ENCODE data around the gene LYPD5.

- TF ChIP-seq CTCF (IDR thresholded peaks at IDR 0.05) (no peak), POLR2A (IDR thresholded peaks at IDR 0.05) (no peak)
Measured at GRCh38 chr19:43751466-43752220, 50.6 kb downstream of the LYPD5 start.
